Measurements from ENCODE around the gene SLC3A2. TPM values are rescaled to one million over a fixed set of nuclear protein-coding genes. Genes with fewer than 3 reads are reported as not detected.

Gene SLC3A2
- total RNA-seq, 3 donors from 2014 or later, result 147 to 214 (median 171) TPM

GRCh38 chr11:62902932-62903331 is 22.2 kb downstream of the SLC3A2 start:
- Histone ChIP-seq H3K27ac (peak overlapping the region in 1 of 2 donors; percentile 48), H3K27me3 (no peaks in the 10 kb centered on the region), H3K4me3 (no peak overlapping the region), H3K36me3 (no peaks in the 10 kb centered on the region), H3K9me3 (no peaks in the 10 kb centered on the region), H3K4me1 (no peaks in the 10 kb centered on the region)
- TF ChIP-seq POLR2AphosphoS5 (IDR thresholded peaks at IDR 0.05) (no peak), POLR2A (IDR thresholded peaks at IDR 0.05) (no peak)
- TF ChIP-seq, protein P1, sequence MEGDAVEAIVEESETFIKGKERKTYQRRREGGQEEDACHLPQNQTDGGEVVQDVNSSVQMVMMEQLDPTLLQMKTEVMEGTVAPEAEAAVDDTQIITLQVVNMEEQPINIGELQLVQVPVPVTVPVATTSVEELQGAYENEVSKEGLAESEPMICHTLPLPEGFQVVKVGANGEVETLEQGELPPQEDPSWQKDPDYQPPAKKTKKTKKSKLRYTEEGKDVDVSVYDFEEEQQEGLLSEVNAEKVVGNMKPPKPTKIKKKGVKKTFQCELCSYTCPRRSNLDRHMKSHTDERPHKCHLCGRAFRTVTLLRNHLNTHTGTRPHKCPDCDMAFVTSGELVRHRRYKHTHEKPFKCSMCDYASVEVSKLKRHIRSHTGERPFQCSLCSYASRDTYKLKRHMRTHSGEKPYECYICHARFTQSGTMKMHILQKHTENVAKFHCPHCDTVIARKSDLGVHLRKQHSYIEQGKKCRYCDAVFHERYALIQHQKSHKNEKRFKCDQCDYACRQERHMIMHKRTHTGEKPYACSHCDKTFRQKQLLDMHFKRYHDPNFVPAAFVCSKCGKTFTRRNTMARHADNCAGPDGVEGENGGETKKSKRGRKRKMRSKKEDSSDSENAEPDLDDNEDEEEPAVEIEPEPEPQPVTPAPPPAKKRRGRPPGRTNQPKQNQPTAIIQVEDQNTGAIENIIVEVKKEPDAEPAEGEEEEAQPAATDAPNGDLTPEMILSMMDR (IDR thresholded peaks at IDR 0.05), result no peak
- DNase-seq (ENCODE audit: low spot score in 2 of 2), result no peak
- intact Hi-C loops (cut with DNase I; ENCODE audit: low total_unique reads), result no loop called here

GRCh38 chr11:62905296-62905695 is 24.6 kb downstream of the SLC3A2 start:
- Histone ChIP-seq H3K36me3 (no peaks in the 10 kb centered on the region), H3K9me3 (no peaks in the 10 kb centered on the region), H3K4me1 (peaks cover 6 to 8% of the 10 kb centered on the region in 2 donors), H3K27me3 (no peaks in the 10 kb centered on the region), H3K4me3 (peak overlapping the region in 1 of 3 donors; percentile 19), H3K27ac (peak overlapping the region in 1 of 2 donors; percentile 27)
- TF ChIP-seq POLR2A (IDR thresholded peaks at IDR 0.05) (no peak), POLR2AphosphoS5 (IDR thresholded peaks at IDR 0.05) (no peak)
- TF ChIP-seq, protein P1 (IDR thresholded peaks at IDR 0.05), result no peak
- no peak for DNase-seq (ENCODE audit: low spot score in 2 of 2)
- intact Hi-C loops (cut with DNase I; ENCODE audit: low total_unique reads), result loop anchor here (5.0 kb wide), 1 partner anchor 117 kb away; no protein-coding TSS in a partner anchor

GRCh38 chr11:62905927-62906531 is 25.3 kb downstream of the SLC3A2 start:
- intact Hi-C loops (cut with DNase I; ENCODE audit: low total_unique reads), result loop anchor here (5.0 kb wide), 1 partner anchor 116 kb away; no protein-coding TSS in a partner anchor
- H3K4me3 ChIP-seq, result no peak overlapping the region
- no peaks in the 10 kb centered on the region for H3K36me3 ChIP-seq
- no peaks in the 10 kb centered on the region for H3K27me3 ChIP-seq
- no peaks in the 10 kb centered on the region for H3K9me3 ChIP-seq
- peaks cover 6 to 11% of the 10 kb centered on the region in 2 donors for H3K4me1 ChIP-seq
- TF ChIP-seq, protein P1 (IDR thresholded peaks at IDR 0.05), result peak; percentile 96 to 99 (median 97)
- TF ChIP-seq POLR2A (IDR thresholded peaks at IDR 0.05), result no peak
- TF ChIP-seq POLR2AphosphoS5 (IDR thresholded peaks at IDR 0.05), result peak; percentile 23 to 54 (median 24)
- peak; percentile 74 to 84 for DNase-seq (ENCODE audit: low spot score in 2 of 2)
- no peak overlapping the region for H3K27ac ChIP-seq

DNA sequence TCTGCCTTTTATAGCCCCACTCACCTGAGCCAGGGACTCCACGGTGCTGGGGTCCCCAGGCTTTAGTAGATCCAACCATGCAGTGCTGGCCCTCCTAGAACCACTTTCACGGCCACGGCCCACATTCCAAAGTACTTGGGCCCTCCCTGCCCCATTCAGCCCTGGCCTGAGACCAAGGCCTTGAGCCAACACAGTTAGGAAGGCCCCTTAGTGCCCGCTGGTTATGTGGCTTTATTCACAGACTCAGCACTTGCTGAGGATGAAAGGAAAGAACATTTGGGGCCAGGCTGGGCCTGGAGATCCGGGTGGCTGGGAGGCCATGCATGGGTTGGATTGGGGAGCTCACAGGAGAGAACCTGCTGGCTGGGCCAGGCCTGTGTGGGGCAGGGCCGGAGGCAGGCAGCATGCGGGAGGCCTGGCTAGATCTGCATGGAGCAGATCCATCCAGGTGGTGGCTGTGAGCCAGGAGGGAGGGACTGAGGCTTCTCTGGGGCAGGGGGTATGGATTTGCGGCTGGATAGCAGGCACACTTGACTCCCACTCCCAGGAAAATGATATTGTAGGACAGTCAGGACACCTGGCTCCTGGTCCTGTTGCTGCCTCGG is 27.9 kb downstream of the SLC3A2 start:
- Histone ChIP-seq H3K27me3 (no peaks in the 10 kb centered on the region), H3K9me3 (no peaks in the 10 kb centered on the region), H3K36me3 (no peaks in the 10 kb centered on the region), H3K4me1 (peaks cover 6 to 14% of the 10 kb centered on the region in 2 donors), H3K27ac (peak overlapping the region; percentile 65 to 87), H3K4me3 (no peak overlapping the region)
- no peak for DNase-seq (ENCODE audit: low spot score in 2 of 2)
- TF ChIP-seq POLR2AphosphoS5 (IDR thresholded peaks at IDR 0.05) (no peak), POLR2A (IDR thresholded peaks at IDR 0.05) (no peak)
- TF ChIP-seq, protein P1 (IDR thresholded peaks at IDR 0.05), result no peak
- intact Hi-C loops (cut with DNase I; ENCODE audit: low total_unique reads), result loop anchor here (5.0 kb wide), 1 partner anchor 114 kb away; no protein-coding TSS in a partner anchor

Data from breast epithelium (tissue), 4 donors.